HG03196 (cell line): Measurements from ENCODE around the gene MRPL33.
"Not testable (repeated sequence)": the region's sequence is repeated elsewhere in the genome, so short reads cannot be mapped to it uniquely, and the experiment has no call there.

Experiments used
- ATAC-seq: cut with Tn5 transposase; IDR thresholded peaks from one replicate; pipeline ENCODE4 v1.9.1; 2021; ENCODE audit not compliant: unreplicated experiment

The MRPL33 gene

GRCh38 chr2:27741673-27742072, 29.8 kb upstream of the MRPL33 start:
- ATAC-seq, result no peak

GRCh38 chr2:27742571-27742970, 28.9 kb upstream of the MRPL33 start:
- no peak for ATAC-seq

GRCh38 chr2:27745494-27745893, 26.0 kb upstream of the MRPL33 start:
- not testable (repeated sequence) for ATAC-seq

GRCh38 chr2:27746325-27746724, 25.2 kb upstream of the MRPL33 start:
- ATAC-seq, result no peak

GRCh38 chr2:27747827-27748352, 23.6 kb upstream of the MRPL33 start:
- ATAC-seq, result no peak

- not testable (repeated sequence) for ATAC-seq
These were observed 22.5 kb upstream of the MRPL33 start for GRCh38 chr2:27748803-27749554.

GRCh38 chr2:27751377-27751776, 20.1 kb upstream of the MRPL33 start:
- ATAC-seq, result no peak

- ATAC-seq, result no peak
These were observed 18.8 kb upstream of the MRPL33 start for GRCh38 chr2:27752551-27753237.

- ATAC-seq, result no peak
These were observed 17.4 kb upstream of the MRPL33 start for GRCh38 chr2:27754138-27754588.

- no peak for ATAC-seq
These were observed 16.7 kb upstream of the MRPL33 start for GRCh38 chr2:27754831-27755230.

- ATAC-seq, result no peak
These were observed 15.4 kb upstream of the MRPL33 start for GRCh38 chr2:27756091-27756490.

GRCh38 chr2:27756544-27757498, 14.7 kb upstream of the MRPL33 start:
- ATAC-seq, result no peak

- no peak for ATAC-seq
These were observed 8.3 kb upstream of the MRPL33 start for GRCh38 chr2:27762951-27763906.

- no peak for ATAC-seq
These were observed 7.6 kb upstream of the MRPL33 start for GRCh38 chr2:27763907-27764267.

GRCh38 chr2:27764526-27764925, 7.0 kb upstream of the MRPL33 start:
- not testable (repeated sequence) for ATAC-seq

- no peak for ATAC-seq
These were observed 5.8 kb upstream of the MRPL33 start for GRCh38 chr2:27765621-27766286.

- ATAC-seq, result no peak
These were observed 5.2 kb upstream of the MRPL33 start for GRCh38 chr2:27766287-27766661.

GRCh38 chr2:27771202-27771547, 344 bp upstream of the MRPL33 start:
- ATAC-seq, result no peak

GRCh38 chr2:27772804-27773203, 1.3 kb downstream of the MRPL33 start:
- ATAC-seq, result no peak

GRCh38 chr2:27773959-27774358, 2.4 kb downstream of the MRPL33 start:
- no peak for ATAC-seq
